Stimulated activated CD8-positive, alpha-beta memory T cell treated with anti-CD3 and anti-CD28 coated beads, Interleukin-4, amount 100 ng/mL, for 24 hours (primary cell): ENCODE measurements around the gene SUMO3.
A peak's percentile ranks its signal among the peaks of the same experiment; 100 is the strongest.
"Not testable (repeated sequence)": the region's sequence is repeated elsewhere in the genome, so short reads cannot be mapped to it uniquely, and the experiment has no call there.

Experiments
- DNase-seq: peaks from one replicate; pipeline ENCODE4 v3.0.0-alpha.2; 2020; ENCODE audit warnings: low read depth

Gene SUMO3

GRCh38 chr21:44846485-44847260 is 28.8 kb upstream of the SUMO3 start:
- DNase-seq, result no peak

GRCh38 chr21:44846224-44846484 is 28.3 kb upstream of the SUMO3 start:
- DNase-seq, result no peak

GRCh38 chr21:44845418-44846223 is 27.8 kb upstream of the SUMO3 start:
- DNase-seq, result peak; percentile 54

GRCh38 chr21:44844256-44844655 is 26.4 kb upstream of the SUMO3 start:
- DNase-seq, result no peak

GRCh38 chr21:44842721-44843445 is 25.0 kb upstream of the SUMO3 start:
- DNase-seq, result no peak

- DNase-seq, result no peak
Observed at GRCh38 chr21:44842087-44842486, 24.2 kb upstream of the SUMO3 start.

GRCh38 chr21:44840771-44841170 is 22.9 kb upstream of the SUMO3 start:
- DNase-seq, result no peak

- DNase-seq, result no peak
Observed at GRCh38 chr21:44838951-44839350, 21.1 kb upstream of the SUMO3 start.

- no peak for DNase-seq
Observed at GRCh38 chr21:44838039-44838895, 20.4 kb upstream of the SUMO3 start.

GRCh38 chr21:44837537-44837936 is 19.7 kb upstream of the SUMO3 start:
- no peak for DNase-seq

- no peak for DNase-seq
Observed at GRCh38 chr21:44836666-44837471, 19.0 kb upstream of the SUMO3 start.

- DNase-seq, result no peak
Observed at GRCh38 chr21:44836349-44836665, 18.4 kb upstream of the SUMO3 start.

- DNase-seq, result no peak
Observed at GRCh38 chr21:44835647-44835973, 17.7 kb upstream of the SUMO3 start.

- no peak for DNase-seq
Observed at GRCh38 chr21:44834951-44835646, 17.2 kb upstream of the SUMO3 start.

GRCh38 chr21:44834231-44834950 is 16.5 kb upstream of the SUMO3 start:
- no peak for DNase-seq

GRCh38 chr21:44833663-44834062 is 15.8 kb upstream of the SUMO3 start:
- DNase-seq, result no peak

- DNase-seq, result not testable (repeated sequence)
Observed at GRCh38 chr21:44832516-44833255, 14.8 kb upstream of the SUMO3 start.

GRCh38 chr21:44831227-44831860 is 13.5 kb upstream of the SUMO3 start:
- DNase-seq, result no peak

GRCh38 chr21:44829507-44830092 is 11.7 kb upstream of the SUMO3 start:
- no peak for DNase-seq
